ENCODE data around the gene ZSCAN10. TPM values are rescaled to one million over a fixed set of nuclear protein-coding genes. Genes with fewer than 3 reads are reported as not detected.
A peak's percentile ranks its signal among the peaks of the same experiment; 100 is the strongest.
"Not testable (repeated sequence)": the region's sequence is repeated elsewhere in the genome, so short reads cannot be mapped to it uniquely, and the experiment has no call there.

ZSCAN10 gene
- total RNA-seq, 1 donor from 2014 or later: not detected

- intact Hi-C loops (cut with micrococcal nuclease); H3K9me3 Mint-ChIP-seq; DNase-seq (ENCODE audit: low spot score); H3K27me3 Mint-ChIP-seq (ENCODE audit: insufficient read depth): not testable (repeated sequence)
- peak overlapping the region; percentile 85 for H3K27ac Mint-ChIP-seq
- peaks cover 58% of the 10 kb centered on the region for H3K4me1 Mint-ChIP-seq (ENCODE audit: low read depth)
- H3K36me3 Mint-ChIP-seq (ENCODE audit: low read depth): peaks cover 46% of the 10 kb centered on the region
- H3K4me3 Mint-ChIP-seq: peak overlapping the region; percentile 53
Measured at GRCh38 chr16:3069146-3069545, 29.9 kb downstream of the ZSCAN10 start.

- DNase-seq (ENCODE audit: low spot score): no peak
- peak overlapping the region; percentile 98 for H3K27ac Mint-ChIP-seq
- peaks cover 57% of the 10 kb centered on the region for H3K4me1 Mint-ChIP-seq (ENCODE audit: low read depth)
- H3K36me3 Mint-ChIP-seq (ENCODE audit: low read depth): peaks cover 46% of the 10 kb centered on the region
- intact Hi-C loops (cut with micrococcal nuclease): no loop called here
- no peaks in the 10 kb centered on the region for H3K27me3 Mint-ChIP-seq (ENCODE audit: insufficient read depth)
- H3K9me3 Mint-ChIP-seq: no peaks in the 10 kb centered on the region
- peak overlapping the region; percentile 99 for H3K4me3 Mint-ChIP-seq
Measured at GRCh38 chr16:3068487-3068886, 30.6 kb downstream of the ZSCAN10 start.

DNA sequence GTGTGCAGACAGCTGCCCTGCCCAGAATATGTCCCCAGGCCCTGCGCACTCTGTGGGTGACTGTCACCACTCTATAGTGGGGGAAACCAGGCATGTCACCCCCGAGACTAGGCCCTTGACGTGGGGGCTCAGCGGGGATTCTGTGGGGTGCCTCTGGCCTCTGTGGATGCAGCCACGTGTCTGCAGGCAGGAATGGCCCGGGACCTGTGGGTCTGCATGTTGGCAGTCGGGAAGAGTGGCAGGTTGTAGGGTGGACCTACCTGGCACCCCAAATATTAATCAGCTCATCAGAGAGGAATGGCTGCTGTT is 32.7 kb downstream of the ZSCAN10 start:
- H3K27me3 Mint-ChIP-seq (ENCODE audit: insufficient read depth): peaks cover 2% of the 10 kb centered on the region
- peak overlapping the region; percentile 94 for H3K27ac Mint-ChIP-seq
- H3K9me3 Mint-ChIP-seq: peaks cover 7% of the 10 kb centered on the region
- H3K4me1 Mint-ChIP-seq (ENCODE audit: low read depth): peaks cover 51% of the 10 kb centered on the region
- H3K4me3 Mint-ChIP-seq: peak overlapping the region; percentile 99
- no peak for DNase-seq (ENCODE audit: low spot score)
- H3K36me3 Mint-ChIP-seq (ENCODE audit: low read depth): peaks cover 46% of the 10 kb centered on the region
- intact Hi-C loops (cut with micrococcal nuclease): no loop called here

DNA sequence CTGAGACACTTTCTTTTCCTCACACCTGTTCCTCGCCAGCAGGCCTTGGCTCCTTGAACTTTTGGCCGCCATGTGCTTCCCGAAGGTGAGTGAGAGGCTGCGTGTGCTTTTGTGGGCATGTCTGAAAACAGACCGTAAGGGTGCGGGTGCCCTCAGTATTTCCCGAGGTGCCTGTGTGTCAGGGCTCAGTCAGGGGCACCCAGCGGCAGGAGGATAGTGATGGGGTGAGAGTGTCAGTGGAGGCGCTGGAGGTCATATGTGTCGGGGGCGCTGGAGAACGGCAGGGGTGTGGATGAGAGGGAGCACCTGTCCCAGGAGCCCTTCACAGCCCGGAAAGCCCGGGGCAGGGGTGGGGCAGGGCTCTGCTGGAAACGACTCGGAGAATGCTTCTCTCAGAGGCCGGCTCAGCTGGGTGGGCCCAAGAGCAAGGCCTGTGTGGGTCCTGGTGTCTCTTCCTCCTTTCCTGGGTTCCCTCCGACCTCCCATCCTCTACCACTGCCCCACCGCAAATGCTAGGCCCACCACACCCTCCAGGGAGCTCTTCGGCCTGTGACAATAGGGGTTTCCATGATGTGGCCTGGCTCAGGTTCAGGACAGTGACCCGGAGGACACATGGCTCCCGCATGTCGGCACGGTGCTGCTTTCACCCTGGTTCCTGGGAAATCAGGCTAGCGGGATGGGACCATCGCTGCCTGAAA is 33.2 kb downstream of the ZSCAN10 start:
- Mint-ChIP-seq H3K27ac (peak overlapping the region; percentile 94), H3K4me1 (ENCODE audit: low read depth) (peaks cover 47% of the 10 kb centered on the region), H3K36me3 (ENCODE audit: low read depth) (peaks cover 46% of the 10 kb centered on the region), H3K4me3 (peak overlapping the region; percentile 99), H3K9me3 (peaks cover 7% of the 10 kb centered on the region), H3K27me3 (ENCODE audit: insufficient read depth) (peaks cover 2% of the 10 kb centered on the region)
- intact Hi-C loops (cut with micrococcal nuclease): no loop called here
- DNase-seq (ENCODE audit: low spot score): no peak

- Mint-ChIP-seq H3K4me1 (ENCODE audit: low read depth) (peaks cover 50% of the 10 kb centered on the region), H3K36me3 (ENCODE audit: low read depth) (peaks cover 48% of the 10 kb centered on the region), H3K9me3 (peaks cover 7% of the 10 kb centered on the region), H3K27me3 (ENCODE audit: insufficient read depth) (peaks cover 2% of the 10 kb centered on the region), H3K27ac (peak within 1 kb of the TSS; percentile 94), H3K4me3 (peak within 1 kb of the TSS; percentile 99)
- peak; percentile 62 for DNase-seq (ENCODE audit: low spot score)
- intact Hi-C loops (cut with micrococcal nuclease): no loop called here
Measured at GRCh38 chr16:3065069-3065741, 33.9 kb downstream of the ZSCAN10 start, which contains the start of gene IL32. TSS of gene IL32 (plus strand) at chr16:3065640. CDS start at chr16:3065812, 172 bp downstream.

DNA sequence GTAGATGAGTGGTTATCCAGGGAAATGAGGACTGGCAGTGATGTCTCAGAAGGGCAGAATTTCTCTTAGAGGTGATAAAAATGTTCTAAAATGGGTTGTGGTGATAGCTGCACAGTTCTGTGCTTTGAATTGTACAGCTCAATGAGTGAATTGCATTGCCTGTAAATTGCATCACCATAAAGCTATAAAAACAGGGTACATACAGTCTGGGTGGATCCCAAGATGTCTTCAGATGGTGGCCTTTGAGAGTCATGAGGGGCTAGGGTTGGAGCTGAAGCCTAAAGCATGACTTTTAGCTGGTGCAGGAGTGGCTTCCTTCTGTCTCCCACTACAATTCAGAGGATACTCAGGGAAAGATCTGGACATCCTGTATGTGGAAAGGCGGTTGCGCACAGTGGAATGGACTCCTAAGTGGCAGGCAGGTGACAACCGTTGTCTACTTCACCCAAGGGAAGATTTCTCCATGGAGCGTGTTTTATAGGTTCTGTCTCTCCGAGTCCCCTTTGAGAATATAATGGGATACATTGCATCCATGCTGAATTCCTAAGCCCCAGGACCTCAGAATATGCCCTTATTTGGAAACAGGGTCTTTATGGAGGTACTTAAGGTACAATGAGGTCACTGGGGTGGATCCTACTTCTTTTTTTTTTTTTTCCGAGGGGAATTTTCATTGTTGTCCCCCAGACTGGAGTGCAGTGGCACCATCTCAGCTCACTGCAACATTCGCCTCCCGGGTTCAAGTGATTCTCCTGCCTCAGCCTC is 35.3 kb downstream of the ZSCAN10 start:
- peaks cover 2% of the 10 kb centered on the region for H3K27me3 Mint-ChIP-seq (ENCODE audit: insufficient read depth)
- intact Hi-C loops (cut with micrococcal nuclease): no loop called here
- H3K4me3 Mint-ChIP-seq: peak overlapping the region; percentile 79
- peaks cover 42% of the 10 kb centered on the region for H3K36me3 Mint-ChIP-seq (ENCODE audit: low read depth)
- H3K27ac Mint-ChIP-seq: peak overlapping the region; percentile 94
- no peak for DNase-seq (ENCODE audit: low spot score)
- peaks cover 47% of the 10 kb centered on the region for H3K4me1 Mint-ChIP-seq (ENCODE audit: low read depth)
- peaks cover 7% of the 10 kb centered on the region for H3K9me3 Mint-ChIP-seq

DNA sequence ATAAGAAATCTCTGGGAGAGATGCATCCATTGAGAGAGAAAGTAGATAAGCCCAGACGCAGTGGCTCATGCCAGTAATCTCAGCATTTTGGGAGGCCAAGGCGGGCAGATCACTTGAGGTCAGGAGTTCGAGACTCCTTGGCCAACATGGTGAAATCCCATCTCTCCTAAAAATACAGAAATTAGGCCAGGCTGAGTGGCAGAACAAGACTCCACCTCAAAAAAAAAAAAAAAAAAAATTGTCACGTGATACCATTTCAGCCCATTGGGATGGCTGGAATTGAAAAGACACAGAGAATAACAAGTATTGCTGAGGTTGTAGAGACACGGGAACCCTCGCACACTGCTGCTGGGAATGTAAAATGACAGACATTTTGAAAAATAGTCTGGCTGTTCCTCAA is 36.5 kb downstream of the ZSCAN10 start:
- H3K27ac Mint-ChIP-seq: no peak overlapping the region
- H3K9me3 Mint-ChIP-seq: peaks cover 7% of the 10 kb centered on the region
- no peak for DNase-seq (ENCODE audit: low spot score)
- intact Hi-C loops (cut with micrococcal nuclease): no loop called here
- peak overlapping the region; percentile 29 for H3K4me3 Mint-ChIP-seq
- H3K27me3 Mint-ChIP-seq (ENCODE audit: insufficient read depth): peaks cover 2% of the 10 kb centered on the region
- peaks cover 40% of the 10 kb centered on the region for H3K4me1 Mint-ChIP-seq (ENCODE audit: low read depth)
- peaks cover 30% of the 10 kb centered on the region for H3K36me3 Mint-ChIP-seq (ENCODE audit: low read depth)

DNA sequence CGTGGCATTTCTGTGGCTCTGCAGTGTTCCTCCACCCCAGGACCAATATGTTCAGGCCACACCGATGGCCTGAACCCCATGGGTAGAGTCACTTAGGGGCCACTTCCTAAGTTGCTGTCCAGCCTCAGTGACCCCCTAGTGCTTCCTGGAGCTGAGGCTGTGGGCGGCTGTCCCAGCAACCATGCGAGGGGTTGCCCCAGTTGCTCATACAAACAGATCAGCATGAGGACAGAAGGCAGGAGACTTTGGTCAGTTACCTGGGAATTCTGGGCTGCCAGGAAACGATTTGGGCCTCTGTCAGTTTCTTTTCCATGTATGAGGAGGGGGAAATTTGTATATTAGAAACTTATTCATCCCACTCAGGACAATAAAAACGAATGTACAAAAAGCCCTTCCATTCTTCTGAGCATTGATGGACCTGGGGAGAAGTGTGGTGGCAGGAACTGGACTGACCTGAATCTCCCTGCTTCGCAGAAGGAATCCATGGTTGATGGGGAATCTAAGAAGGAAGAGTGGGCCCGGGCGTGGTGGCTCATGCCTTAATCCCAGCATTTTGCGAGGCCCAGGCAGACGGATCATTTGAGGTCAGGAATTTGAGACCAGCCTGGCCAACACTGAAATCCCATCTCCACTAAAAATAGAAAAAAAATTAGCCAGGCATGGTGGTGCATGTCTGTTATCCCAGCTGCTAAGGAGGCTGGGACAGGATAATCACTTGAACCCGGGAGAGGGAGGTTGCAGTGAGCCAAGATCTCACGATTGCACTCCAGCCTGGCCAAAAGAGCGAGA is 38.6 kb downstream of the ZSCAN10 start:
- H3K27ac Mint-ChIP-seq: peak overlapping the region; percentile 93
- H3K36me3 Mint-ChIP-seq (ENCODE audit: low read depth): peaks cover 21% of the 10 kb centered on the region
- H3K4me1 Mint-ChIP-seq (ENCODE audit: low read depth): peaks cover 51% of the 10 kb centered on the region
- DNase-seq (ENCODE audit: low spot score): no peak
- peaks cover 7% of the 10 kb centered on the region for H3K9me3 Mint-ChIP-seq
- intact Hi-C loops (cut with micrococcal nuclease): no loop called here
- H3K27me3 Mint-ChIP-seq (ENCODE audit: insufficient read depth): peaks cover 2% of the 10 kb centered on the region
- peak overlapping the region; percentile 89 for H3K4me3 Mint-ChIP-seq

GRCh38 chr16:3059723-3060242 is 39.3 kb downstream of the ZSCAN10 start:
- peaks cover 7% of the 10 kb centered on the region for H3K9me3 Mint-ChIP-seq
- DNase-seq (ENCODE audit: low spot score): no peak

DNA sequence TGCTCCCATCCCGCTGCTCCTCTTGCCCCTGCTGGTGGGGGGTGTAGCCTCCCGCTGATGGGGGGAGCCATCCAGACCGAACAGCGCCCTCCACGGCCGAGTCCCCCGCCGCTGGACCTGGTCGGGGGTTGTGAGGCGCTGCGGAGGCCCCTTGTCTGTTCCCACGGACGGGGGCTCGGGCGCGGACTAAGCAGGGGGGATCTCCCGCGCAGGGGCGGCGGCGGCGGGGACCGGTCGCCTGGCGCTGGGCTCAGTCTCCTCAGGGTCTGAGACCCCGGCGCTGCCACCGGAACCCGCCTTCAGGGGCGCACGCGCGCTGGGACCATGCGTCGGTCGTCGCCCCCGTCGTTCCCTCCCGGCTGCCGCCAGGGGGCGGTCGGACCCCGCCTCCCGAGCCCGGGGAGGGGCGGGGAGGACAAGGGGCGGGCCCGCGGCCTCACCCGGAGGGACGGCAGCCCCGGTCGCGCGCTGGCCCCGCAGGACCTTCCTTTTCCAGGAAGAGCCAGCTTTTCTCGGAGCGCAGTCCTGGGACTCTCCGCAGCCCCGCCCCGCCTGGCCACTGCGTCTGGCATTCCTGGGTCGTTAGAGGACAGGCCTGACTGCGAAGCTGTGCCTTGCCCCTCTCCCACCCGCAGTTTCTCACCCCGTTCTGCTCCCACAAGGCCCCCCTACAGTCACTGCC is 39.9 kb downstream of the ZSCAN10 start:
- Mint-ChIP-seq H3K4me1 (ENCODE audit: low read depth) (peaks cover 59% of the 10 kb centered on the region), H3K27ac (peak overlapping the region; percentile 93), H3K4me3 (peak overlapping the region; percentile 90), H3K36me3 (ENCODE audit: low read depth) (peaks cover 25% of the 10 kb centered on the region), H3K27me3 (ENCODE audit: insufficient read depth) (peaks cover 2% of the 10 kb centered on the region), H3K9me3 (peaks cover 7% of the 10 kb centered on the region)
- intact Hi-C loops (cut with micrococcal nuclease): loop anchor here (1.0 to 2.0 kb wide), 7 partner anchors 16 to 107 kb away; no protein-coding TSS in a partner anchor
- peak; percentile 88 for DNase-seq (ENCODE audit: low spot score)

More at GRCh38 chr16:3059723-3060242, 39.3 kb downstream of the ZSCAN10 start:
- Mint-ChIP-seq H3K36me3 (ENCODE audit: low read depth) (peaks cover 24% of the 10 kb centered on the region), H3K4me3 (peak overlapping the region; percentile 89), H3K27ac (peak overlapping the region; percentile 93), H3K4me1 (ENCODE audit: low read depth) (peaks cover 58% of the 10 kb centered on the region), H3K27me3 (ENCODE audit: insufficient read depth) (peaks cover 2% of the 10 kb centered on the region)
- intact Hi-C loops (cut with micrococcal nuclease): loop anchor here (1.0 to 2.0 kb wide), 7 partner anchors 15 to 107 kb away; no protein-coding TSS in a partner anchor

GRCh38 chr16:3058139-3059030 is 40.7 kb downstream of the ZSCAN10 start:
- Mint-ChIP-seq H3K4me3 (peak overlapping the region; percentile 90), H3K36me3 (ENCODE audit: low read depth) (peaks cover 31% of the 10 kb centered on the region), H3K4me1 (ENCODE audit: low read depth) (peaks cover 61% of the 10 kb centered on the region), H3K27me3 (ENCODE audit: insufficient read depth) (peaks cover 2% of the 10 kb centered on the region), H3K9me3 (peaks cover 7% of the 10 kb centered on the region), H3K27ac (peak overlapping the region; percentile 88)
- intact Hi-C loops (cut with micrococcal nuclease): loop anchor here (1.0 to 2.0 kb wide), 7 partner anchors 16 to 108 kb away; no protein-coding TSS in a partner anchor
- DNase-seq (ENCODE audit: low spot score): no peak

Data from activated T-helper 1 cell treated with anti-CD3 and anti-CD28 coated beads, Interleukin-12 subunit alpha, Interleukin-12 subunit beta, Interleukin-2, Interleukin-4 antibody, amounts not matched to agents 30 ng/mL and 10 ng/mL and 1 ng/mL, durations not matched to agents 14 hours and 24 hours and 36 hours (primary cell).